ENCODE measurements around the gene GABRG3.

Gene GABRG3

GRCh38 chr15:27084844-27085243, 113.9 kb downstream of the GABRG3 start:
- Histone ChIP-seq H3K27me3 (ENCODE audit: insufficient read depth, poor library complexity, severe bottlenecking) (no peaks in the 10 kb centered on the region), H3K27ac (replicated peaks) (no peak overlapping the region), H3K4me3 (replicated peaks; ENCODE audit: insufficient read depth, low read length) (no peak overlapping the region)
- TF ChIP-seq POLR2AphosphoS5 (IDR thresholded peaks at IDR 0.05; ENCODE audit: low read depth) (no peak), CTCF (IDR thresholded peaks at IDR 0.05; ENCODE audit: insufficient read depth, low read length) (no peak), SPI1 (IDR thresholded peaks at IDR 0.05; ENCODE audit: borderline replicate concordance, low read depth) (no peak), GABPA (IDR thresholded peaks at IDR 0.05; ENCODE audit: low read depth) (no peak), REST (IDR thresholded peaks at IDR 0.05; ENCODE audit: insufficient replicate concordance, low read depth) (no peak)
- no peak for DNase-seq (ENCODE audit: low read depth in 1 of 2, low spot score in 1 of 2)

DNA sequence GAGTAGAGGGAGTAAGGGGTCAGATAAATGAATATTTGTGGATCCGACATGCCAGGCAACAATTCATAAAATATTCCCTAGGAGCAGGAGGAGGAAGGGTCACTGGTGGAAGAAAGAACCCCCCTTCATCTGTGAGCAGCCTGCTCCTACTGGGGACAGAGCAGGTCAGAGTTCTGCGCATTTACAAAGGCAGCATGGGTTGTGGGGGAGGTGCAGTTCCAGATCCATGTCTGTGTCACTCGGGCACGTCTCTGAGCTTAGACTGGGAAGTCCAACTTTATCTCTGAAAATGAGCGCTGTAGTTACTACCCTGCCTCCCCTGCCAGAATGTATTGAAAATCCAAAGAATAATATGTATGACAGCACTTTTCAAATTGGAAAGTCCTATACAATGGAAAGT, 115.2 kb downstream of the GABRG3 start:
- Histone ChIP-seq H3K27me3 (ENCODE audit: insufficient read depth, poor library complexity, severe bottlenecking) (no peaks in the 10 kb centered on the region), H3K27ac (replicated peaks) (no peak overlapping the region), H3K4me3 (replicated peaks; ENCODE audit: insufficient read depth, low read length) (no peak overlapping the region)
- TF ChIP-seq REST (IDR thresholded peaks at IDR 0.05; ENCODE audit: insufficient replicate concordance, low read depth) (no peak), GABPA (IDR thresholded peaks at IDR 0.05; ENCODE audit: low read depth) (no peak), SPI1 (IDR thresholded peaks at IDR 0.05; ENCODE audit: borderline replicate concordance, low read depth) (no peak)
- DNase-seq (ENCODE audit: low read depth in 1 of 2, low spot score in 1 of 2): no peak

- no peaks in the 10 kb centered on the region for H3K27me3 ChIP-seq (ENCODE audit: insufficient read depth, poor library complexity, severe bottlenecking)
- no peak overlapping the region for H3K27ac ChIP-seq (replicated peaks)
- no peak for DNase-seq (ENCODE audit: low read depth in 1 of 2, low spot score in 1 of 2)
- TF ChIP-seq GABPA (IDR thresholded peaks at IDR 0.05; ENCODE audit: low read depth): no peak
- no peak for TF ChIP-seq POLR2AphosphoS5 (IDR thresholded peaks at IDR 0.05; ENCODE audit: low read depth)
- TF ChIP-seq SPI1 (IDR thresholded peaks at IDR 0.05; ENCODE audit: borderline replicate concordance, low read depth): no peak
- TF ChIP-seq REST (IDR thresholded peaks at IDR 0.05; ENCODE audit: insufficient replicate concordance, low read depth): no peak
- TF ChIP-seq CTCF (IDR thresholded peaks at IDR 0.05; ENCODE audit: insufficient read depth, low read length): no peak
- no peak overlapping the region for H3K4me3 ChIP-seq (replicated peaks; ENCODE audit: insufficient read depth, low read length)
These were observed 115.8 kb downstream of the GABRG3 start for GRCh38 chr15:27086805-27087204.

All from HL-60 (cell line).